Measurements from ENCODE around the gene ITGA1.

ITGA1 gene

DNA sequence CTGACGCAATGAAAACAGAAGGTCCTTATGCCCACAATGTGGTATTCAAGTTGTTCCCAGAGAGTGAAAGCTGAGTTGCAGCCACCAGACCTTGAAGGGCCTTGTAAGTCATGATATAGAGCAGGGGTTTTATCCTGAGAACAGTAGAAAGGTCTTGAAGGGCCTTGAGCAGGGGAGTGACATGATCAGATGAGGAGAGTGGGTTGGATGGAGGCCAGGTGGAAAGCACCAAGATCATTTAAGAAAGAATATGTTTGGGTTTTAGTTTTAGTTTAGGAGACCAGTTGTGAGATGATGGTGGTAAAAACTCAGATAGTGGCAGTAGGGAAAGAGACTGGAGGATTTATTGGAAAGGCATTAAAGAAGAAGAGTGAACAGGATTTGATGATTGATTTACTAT lies 207.4 kb downstream of the ITGA1 start:
- no peak overlapping the region for H3K4me3 Mint-ChIP-seq
- peaks cover 34% of the 10 kb centered on the region for H3K27me3 Mint-ChIP-seq (ENCODE audit: low read depth, poor library complexity)
- H3K27ac Mint-ChIP-seq = no peak overlapping the region
- no peaks in the 10 kb centered on the region for H3K9me3 Mint-ChIP-seq
- no peak for DNase-seq
- H3K36me3 Mint-ChIP-seq (ENCODE audit: low read depth) = no peaks in the 10 kb centered on the region
- H3K4me1 Mint-ChIP-seq = peaks cover 3% of the 10 kb centered on the region
- TF ChIP-seq, protein P1, sequence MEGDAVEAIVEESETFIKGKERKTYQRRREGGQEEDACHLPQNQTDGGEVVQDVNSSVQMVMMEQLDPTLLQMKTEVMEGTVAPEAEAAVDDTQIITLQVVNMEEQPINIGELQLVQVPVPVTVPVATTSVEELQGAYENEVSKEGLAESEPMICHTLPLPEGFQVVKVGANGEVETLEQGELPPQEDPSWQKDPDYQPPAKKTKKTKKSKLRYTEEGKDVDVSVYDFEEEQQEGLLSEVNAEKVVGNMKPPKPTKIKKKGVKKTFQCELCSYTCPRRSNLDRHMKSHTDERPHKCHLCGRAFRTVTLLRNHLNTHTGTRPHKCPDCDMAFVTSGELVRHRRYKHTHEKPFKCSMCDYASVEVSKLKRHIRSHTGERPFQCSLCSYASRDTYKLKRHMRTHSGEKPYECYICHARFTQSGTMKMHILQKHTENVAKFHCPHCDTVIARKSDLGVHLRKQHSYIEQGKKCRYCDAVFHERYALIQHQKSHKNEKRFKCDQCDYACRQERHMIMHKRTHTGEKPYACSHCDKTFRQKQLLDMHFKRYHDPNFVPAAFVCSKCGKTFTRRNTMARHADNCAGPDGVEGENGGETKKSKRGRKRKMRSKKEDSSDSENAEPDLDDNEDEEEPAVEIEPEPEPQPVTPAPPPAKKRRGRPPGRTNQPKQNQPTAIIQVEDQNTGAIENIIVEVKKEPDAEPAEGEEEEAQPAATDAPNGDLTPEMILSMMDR (IDR thresholded peaks at IDR 0.05) = no peak

DNA sequence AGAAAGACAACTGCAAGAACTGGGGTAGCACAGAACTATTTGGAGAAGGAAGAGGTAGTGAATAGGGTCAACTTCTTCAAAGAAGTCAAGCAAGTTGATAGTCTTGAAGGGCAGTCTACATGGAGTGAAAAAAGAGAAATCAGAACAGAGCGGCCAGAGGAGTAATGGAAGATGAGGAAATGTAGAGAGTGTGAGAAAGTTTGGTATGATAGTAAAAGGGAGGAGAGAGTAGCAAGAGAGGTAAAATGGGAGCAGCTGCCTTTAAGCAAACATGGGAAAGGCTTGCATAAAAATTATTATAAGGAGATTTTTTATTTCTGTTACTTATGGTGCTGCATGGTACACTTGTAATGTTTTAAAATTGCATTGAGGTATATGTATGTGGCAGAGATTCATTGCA lies 208.2 kb downstream of the ITGA1 start:
- no peak for DNase-seq
- peaks cover 26% of the 10 kb centered on the region for H3K27me3 Mint-ChIP-seq (ENCODE audit: low read depth, poor library complexity)
- no peaks in the 10 kb centered on the region for H3K4me1 Mint-ChIP-seq
- no peak overlapping the region for H3K27ac Mint-ChIP-seq
- H3K4me3 Mint-ChIP-seq = no peak overlapping the region
- H3K9me3 Mint-ChIP-seq = no peaks in the 10 kb centered on the region
- TF ChIP-seq, protein P1 (IDR thresholded peaks at IDR 0.05) = no peak
- no peaks in the 10 kb centered on the region for H3K36me3 Mint-ChIP-seq (ENCODE audit: low read depth)

DNA sequence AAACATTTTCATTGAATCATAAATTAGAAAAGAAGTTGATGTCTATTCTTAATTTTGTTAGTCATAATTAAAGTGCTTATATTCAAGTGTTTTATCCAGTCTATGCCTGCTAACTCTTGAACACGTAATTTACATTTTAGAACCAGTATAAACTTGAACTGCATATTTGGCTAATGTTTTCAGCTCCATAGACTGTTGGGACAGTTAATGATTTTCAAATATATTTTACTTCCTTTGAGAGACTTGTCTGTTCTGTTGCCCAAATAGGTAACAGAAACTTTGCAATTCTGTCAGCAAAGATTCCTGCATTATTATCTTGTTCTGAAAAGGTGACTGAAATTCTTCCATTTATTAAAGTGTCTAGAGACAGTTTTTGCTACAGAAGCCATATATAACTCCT lies 209.3 kb downstream of the ITGA1 start:
- no peak overlapping the region for H3K27ac Mint-ChIP-seq
- H3K9me3 Mint-ChIP-seq = no peaks in the 10 kb centered on the region
- DNase-seq = no peak
- no peaks in the 10 kb centered on the region for H3K4me1 Mint-ChIP-seq
- H3K4me3 Mint-ChIP-seq = no peak overlapping the region
- TF ChIP-seq, protein P1 (IDR thresholded peaks at IDR 0.05) = no peak
- H3K36me3 Mint-ChIP-seq (ENCODE audit: low read depth) = no peaks in the 10 kb centered on the region
- H3K27me3 Mint-ChIP-seq (ENCODE audit: low read depth, poor library complexity) = peaks cover 19% of the 10 kb centered on the region

DNA sequence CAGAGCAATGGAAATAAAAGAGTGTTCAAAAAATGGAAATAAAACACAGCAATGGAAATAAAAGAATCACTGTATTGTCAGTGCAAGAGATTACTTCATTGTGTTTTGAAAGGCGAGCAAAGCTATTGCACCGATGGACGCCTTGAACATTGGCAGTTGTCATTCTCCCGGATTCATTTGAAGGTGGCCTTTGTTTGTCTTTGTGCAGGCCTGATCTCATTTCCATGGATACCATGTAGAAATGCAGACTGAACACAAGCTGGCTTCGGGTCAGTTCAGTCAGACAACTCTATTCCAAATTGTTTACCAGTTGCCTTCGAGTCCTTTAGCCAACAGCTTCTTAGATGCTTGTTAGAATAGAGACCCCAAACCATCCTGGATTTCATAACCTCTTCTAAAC lies 209.7 kb downstream of the ITGA1 start:
- Mint-ChIP-seq H3K27ac (no peak overlapping the region), H3K27me3 (ENCODE audit: low read depth, poor library complexity) (peaks cover 14% of the 10 kb centered on the region), H3K36me3 (ENCODE audit: low read depth) (no peaks in the 10 kb centered on the region), H3K9me3 (no peaks in the 10 kb centered on the region), H3K4me1 (no peaks in the 10 kb centered on the region), H3K4me3 (no peak overlapping the region)
- TF ChIP-seq, protein P1 (IDR thresholded peaks at IDR 0.05) = no peak
- DNase-seq = no peak

DNA sequence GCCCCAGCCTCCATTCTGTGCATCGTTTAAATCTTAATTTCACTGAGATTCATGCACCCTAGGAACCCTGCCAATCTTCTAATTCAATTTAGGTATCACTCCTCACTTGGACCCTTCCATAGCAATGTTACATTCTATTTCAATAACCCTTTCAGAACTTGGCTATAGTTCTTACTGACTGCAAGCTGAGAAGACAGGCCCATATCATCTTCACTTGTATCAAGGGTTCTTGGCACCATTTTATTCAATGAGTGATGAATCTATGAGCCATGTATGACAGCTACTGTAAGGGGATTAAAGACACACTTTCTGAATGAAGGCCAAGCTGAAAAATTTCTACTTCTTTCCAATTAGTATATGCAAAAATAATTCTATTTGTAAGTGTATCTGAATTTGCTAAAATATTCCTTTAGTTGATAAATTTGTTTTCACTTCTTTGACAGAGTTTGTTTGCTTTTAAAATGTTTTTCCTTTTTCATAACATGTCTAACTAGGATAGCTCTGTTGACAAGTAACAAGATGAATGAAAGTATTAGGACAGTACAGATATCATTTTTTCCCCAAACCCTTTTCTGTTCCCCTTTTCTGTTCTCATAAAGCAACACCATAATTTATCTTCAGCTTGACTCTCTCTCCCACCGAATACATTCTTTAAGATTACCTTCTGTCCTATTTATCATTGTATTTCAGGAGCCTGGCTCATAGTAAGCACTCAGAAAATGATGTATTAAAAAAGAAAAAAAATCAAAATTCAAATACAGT lies 211.0 kb downstream of the ITGA1 start:
- no peaks in the 10 kb centered on the region for H3K9me3 Mint-ChIP-seq
- no peak overlapping the region for H3K27ac Mint-ChIP-seq
- TF ChIP-seq, protein P1 (IDR thresholded peaks at IDR 0.05) = no peak
- H3K4me1 Mint-ChIP-seq = no peaks in the 10 kb centered on the region
- peaks cover 7% of the 10 kb centered on the region for H3K27me3 Mint-ChIP-seq (ENCODE audit: low read depth, poor library complexity)
- DNase-seq = no peak
- H3K36me3 Mint-ChIP-seq (ENCODE audit: low read depth) = no peaks in the 10 kb centered on the region
- H3K4me3 Mint-ChIP-seq = no peak overlapping the region

DNA sequence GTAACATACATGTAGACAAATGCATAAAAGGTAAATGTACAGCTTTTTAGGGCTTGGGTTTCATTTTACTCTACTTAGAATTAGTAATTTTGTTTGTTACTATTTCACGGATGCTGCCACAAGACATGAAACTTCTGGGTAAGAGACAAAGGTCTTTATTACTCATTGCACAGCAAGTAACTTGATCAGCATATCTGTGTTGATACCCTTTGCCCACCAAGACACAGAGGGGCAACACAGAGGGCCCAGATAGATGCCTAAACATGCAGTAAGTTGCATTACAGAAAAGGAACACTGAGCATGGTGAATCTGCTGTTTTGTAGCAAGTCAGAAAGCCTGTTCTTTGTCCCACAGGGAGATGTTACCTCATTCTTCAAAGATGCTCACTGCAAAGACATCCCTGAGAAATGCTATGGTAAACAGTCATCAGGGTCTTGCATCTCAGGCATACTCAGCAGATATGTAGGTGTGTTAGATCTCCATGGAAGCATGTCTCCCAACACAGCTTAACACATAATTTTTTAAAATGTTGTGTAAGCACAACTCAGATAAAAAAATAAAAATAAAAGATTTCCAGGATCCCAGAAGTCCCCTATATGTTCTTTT lies 211.7 kb downstream of the ITGA1 start:
- DNase-seq = no peak
- Mint-ChIP-seq H3K27ac (no peak overlapping the region), H3K4me3 (no peak overlapping the region), H3K9me3 (no peaks in the 10 kb centered on the region), H3K36me3 (ENCODE audit: low read depth) (no peaks in the 10 kb centered on the region), H3K27me3 (ENCODE audit: low read depth, poor library complexity) (peaks cover 7% of the 10 kb centered on the region), H3K4me1 (no peaks in the 10 kb centered on the region)
- TF ChIP-seq, protein P1 (IDR thresholded peaks at IDR 0.05) = no peak

Measured in nephron progenitor cell (in vitro differentiated cells).